ENCODE results near the gene OVAAL. TPM values are rescaled to one million over a fixed set of nuclear protein-coding genes. Genes with fewer than 3 reads are reported as not detected.

The OVAAL gene
- total RNA-seq, 1 experiment from 2014 or later: not detected

- no TSS peak for BruUV-seq (replicated peaks)
- Histone ChIP-seq H3K36me3 (ENCODE audit: control insufficient read depth, insufficient read depth, low read length) (no peaks in the 10 kb centered on the region), H3K9me3 (no peaks in the 10 kb centered on the region), H3K4me1 (peaks cover 29% of the 10 kb centered on the region), H3K27me3 (replicated peaks; ENCODE audit: control insufficient read depth, insufficient read depth, low read length) (no peaks in the 10 kb centered on the region), H3K4me3 (ENCODE audit: low read depth, low read length) (no peak overlapping the region)
- H3K36me3 Mint-ChIP-seq (ENCODE audit: insufficient read depth, unreplicated experiment): peaks cover 6% of the 10 kb centered on the region
- peaks cover 18% of the 10 kb centered on the region for H3K4me1 Mint-ChIP-seq (ENCODE audit: low read depth, unreplicated experiment)
- no peak overlapping the region for H3K4me3 Mint-ChIP-seq (ENCODE audit: unreplicated experiment)
- no peaks in the 10 kb centered on the region for H3K9me3 Mint-ChIP-seq (ENCODE audit: unreplicated experiment)
- no peak for DNase-seq
- intact Hi-C loops (cut with micrococcal nuclease; ENCODE audit: unreplicated experiment): no loop called here
- H3K27me3 Mint-ChIP-seq (ENCODE audit: insufficient read depth, unreplicated experiment): no peaks in the 10 kb centered on the region
- CTCF ChIA-PET: no interaction called here
- H3K27ac Mint-ChIP-seq (ENCODE audit: unreplicated experiment): no peak overlapping the region
- POLR2A ChIA-PET: interaction anchor here (1.4 kb wide), 1 partner anchor 21 kb away, joined by 5 read pairs; no protein-coding TSS in a partner anchor
- no peak for TF ChIP-seq CTCF (IDR thresholded peaks at IDR 0.05; ENCODE audit: insufficient read depth in 1 of 2, low read depth in 1 of 2, low read length in 1 of 2, severe bottlenecking in 1 of 2, unreplicated experiment in 1 of 2)
These were observed 51.8 kb downstream of the OVAAL start for GRCh38 chr1:180610556-180611015.

GRCh38 chr1:180611016-180611930 is 52.5 kb downstream of the OVAAL start:
- DNase-seq: no peak
- peaks cover 32% of the 10 kb centered on the region for H3K4me1 ChIP-seq
- BruUV-seq (replicated peaks): no TSS peak
- CTCF ChIA-PET: no interaction called here
- peaks cover 6% of the 10 kb centered on the region for H3K36me3 Mint-ChIP-seq (ENCODE audit: insufficient read depth, unreplicated experiment)
- TF ChIP-seq CTCF (IDR thresholded peaks at IDR 0.05; ENCODE audit: insufficient read depth in 1 of 2, low read depth in 1 of 2, low read length in 1 of 2, severe bottlenecking in 1 of 2, unreplicated experiment in 1 of 2): no peak
- intact Hi-C loops (cut with micrococcal nuclease; ENCODE audit: unreplicated experiment): no loop called here
- no peaks in the 10 kb centered on the region for H3K9me3 Mint-ChIP-seq (ENCODE audit: unreplicated experiment)
- POLR2A ChIA-PET: interaction anchor here (1.4 kb wide), 1 partner anchor 20 kb away, joined by 5 read pairs; no protein-coding TSS in a partner anchor
- no peaks in the 10 kb centered on the region for H3K9me3 ChIP-seq
- H3K36me3 ChIP-seq (ENCODE audit: control insufficient read depth, insufficient read depth, low read length): no peaks in the 10 kb centered on the region
- no peak overlapping the region for H3K27ac Mint-ChIP-seq (ENCODE audit: unreplicated experiment)
- H3K4me3 Mint-ChIP-seq (ENCODE audit: unreplicated experiment): no peak overlapping the region
- H3K4me1 Mint-ChIP-seq (ENCODE audit: low read depth, unreplicated experiment): peaks cover 18% of the 10 kb centered on the region
- no peak overlapping the region for H3K4me3 ChIP-seq (ENCODE audit: low read depth, low read length)
- H3K27me3 ChIP-seq (replicated peaks; ENCODE audit: control insufficient read depth, insufficient read depth, low read length): no peaks in the 10 kb centered on the region
- H3K27me3 Mint-ChIP-seq (ENCODE audit: insufficient read depth, unreplicated experiment): no peaks in the 10 kb centered on the region

- Histone ChIP-seq H3K36me3 (ENCODE audit: control insufficient read depth, insufficient read depth, low read length) (no peaks in the 10 kb centered on the region), H3K4me3 (ENCODE audit: low read depth, low read length) (no peak overlapping the region), H3K9me3 (no peaks in the 10 kb centered on the region), H3K4me1 (peaks cover 32% of the 10 kb centered on the region), H3K27me3 (replicated peaks; ENCODE audit: control insufficient read depth, insufficient read depth, low read length) (no peaks in the 10 kb centered on the region)
- intact Hi-C loops (cut with micrococcal nuclease; ENCODE audit: unreplicated experiment): no loop called here
- Mint-ChIP-seq H3K27ac (ENCODE audit: unreplicated experiment) (no peak overlapping the region), H3K4me1 (ENCODE audit: low read depth, unreplicated experiment) (peaks cover 18% of the 10 kb centered on the region), H3K36me3 (ENCODE audit: insufficient read depth, unreplicated experiment) (peaks cover 6% of the 10 kb centered on the region), H3K4me3 (ENCODE audit: unreplicated experiment) (no peak overlapping the region), H3K27me3 (ENCODE audit: insufficient read depth, unreplicated experiment) (no peaks in the 10 kb centered on the region), H3K9me3 (ENCODE audit: unreplicated experiment) (no peaks in the 10 kb centered on the region)
- no peak for DNase-seq
- TF ChIP-seq CTCF (IDR thresholded peaks at IDR 0.05; ENCODE audit: insufficient read depth in 1 of 2, low read depth in 1 of 2, low read length in 1 of 2, severe bottlenecking in 1 of 2, unreplicated experiment in 1 of 2): no peak
- no TSS peak for BruUV-seq (replicated peaks)
- ChIA-PET POLR2A (no interaction called here), CTCF (no interaction called here)
These were observed 53.9 kb downstream of the OVAAL start for GRCh38 chr1:180612632-180613031.
